Osteoblast (primary cell): ENCODE data around the gene AMPD3. TPM values are rescaled to one million over a fixed set of nuclear protein-coding genes. Genes with fewer than 3 reads are reported as not detected.

Experiments used
- DNase-seq: peaks from one replicate; pipeline ENCODE4 v3.0.0; 2011; ENCODE audit warnings: low spot score, mixed read lengths; ENCODE audit not compliant: insufficient read length; ENCODE audit errors: missing footprints
- H2AFZ ChIP-seq: 2 replicates; pipeline ENCODE4 v1.6.0; 2011; ENCODE audit warnings: mild to moderate bottlenecking, low read length
- H3K27ac ChIP-seq: 2 replicates; pipeline ENCODE4 v1.5.1; 2011; ENCODE audit warnings: mild to moderate bottlenecking, low read depth, low read length, moderate library complexity
- H3K27me3 ChIP-seq: 2 replicates; pipeline ENCODE4 v1.6.0; 2012; ENCODE audit warnings: mild to moderate bottlenecking, control low read depth, inconsistent platforms, low read length, moderate library complexity; ENCODE audit not compliant: insufficient read depth
- H3K36me3 ChIP-seq: 2 replicates; pipeline ENCODE4 v1.5.1; 2011; ENCODE audit warnings: mild to moderate bottlenecking, low read length, control low read depth, moderate library complexity; ENCODE audit not compliant: insufficient read depth
- H3K4me1 ChIP-seq: 2 replicates; pipeline ENCODE4 v1.5.1; 2011; ENCODE audit warnings: mild to moderate bottlenecking, low read length, control low read depth, moderate library complexity; ENCODE audit not compliant: insufficient read depth
- H3K4me2 ChIP-seq: 2 replicates; pipeline ENCODE4 v1.6.0; 2011; ENCODE audit warnings: mild to moderate bottlenecking, low read length; ENCODE audit not compliant: insufficient read depth
- H3K4me3 ChIP-seq: fragments of 200-600 bp; sonication (generic); 3 replicates; pipeline ENCODE4 v1.5.1; 2012; ENCODE audit warnings: mild to moderate bottlenecking, low read length, inconsistent platforms; ENCODE audit not compliant: insufficient read depth
- H3K79me2 ChIP-seq: 2 replicates; pipeline ENCODE4 v1.6.0; 2012; ENCODE audit warnings: mild to moderate bottlenecking, low read length, control low read depth, inconsistent platforms; ENCODE audit not compliant: insufficient read depth
- H3K9me3 ChIP-seq: 2 replicates; pipeline ENCODE4 v1.5.1; 2011; ENCODE audit warnings: low read depth, low read length, control low read depth
- H4K20me1 ChIP-seq: 2 replicates; pipeline ENCODE4 v1.6.0; 2012; ENCODE audit warnings: mild to moderate bottlenecking, low read length, control low read depth; ENCODE audit not compliant: insufficient read depth
- total RNA-seq: library from RNA; depleted of rRNA; stranded (reverse); fragments of >200 nt; gene quantifications from 2 replicates; pipeline ENCODE4 v1.2.3, GENCODE V29; 2012
- TF ChIP-seq, protein P1 (sequence below): IDR thresholded peaks from 2 replicates; pipeline ENCODE4 v1.5.1; 2011; ENCODE audit warnings: mild to moderate bottlenecking, low read depth, low read length, moderate library complexity; ENCODE audit errors: extremely low read depth

Gene AMPD3
- total RNA-seq, 1 donor, result 3.6 TPM

DNA sequence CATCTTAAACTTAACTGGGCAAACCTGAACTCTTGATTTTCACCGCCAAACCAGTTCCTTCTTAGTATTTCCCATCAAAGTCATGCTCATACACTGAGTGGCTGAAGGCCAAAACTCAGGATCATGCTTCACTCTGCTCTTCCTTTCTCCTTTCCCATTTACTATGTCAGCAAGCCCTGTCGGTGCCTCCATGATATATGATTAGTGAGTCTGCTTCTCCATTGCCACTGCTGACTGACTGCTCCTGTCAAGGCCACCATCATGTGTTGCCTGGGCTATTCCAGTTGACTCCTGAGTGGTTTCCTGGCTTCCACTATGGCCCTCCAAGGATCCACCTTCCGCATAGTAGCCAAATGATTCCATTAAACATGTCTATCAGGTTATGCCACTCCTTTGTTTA lies 42.8 kb upstream of the AMPD3 start:
- Histone ChIP-seq H2AFZ (no peak overlapping the region), H3K36me3 (no peaks in the 10 kb centered on the region), H3K4me1 (peaks cover 12% of the 10 kb centered on the region), H3K4me3 (no peak overlapping the region), H3K4me2 (no peak overlapping the region), H3K27me3 (no peaks in the 10 kb centered on the region), H4K20me1 (no peaks in the 10 kb centered on the region), H3K27ac (no peak overlapping the region), H3K79me2 (no peaks in the 10 kb centered on the region), H3K9me3 (no peaks in the 10 kb centered on the region)
- TF ChIP-seq, protein P1, sequence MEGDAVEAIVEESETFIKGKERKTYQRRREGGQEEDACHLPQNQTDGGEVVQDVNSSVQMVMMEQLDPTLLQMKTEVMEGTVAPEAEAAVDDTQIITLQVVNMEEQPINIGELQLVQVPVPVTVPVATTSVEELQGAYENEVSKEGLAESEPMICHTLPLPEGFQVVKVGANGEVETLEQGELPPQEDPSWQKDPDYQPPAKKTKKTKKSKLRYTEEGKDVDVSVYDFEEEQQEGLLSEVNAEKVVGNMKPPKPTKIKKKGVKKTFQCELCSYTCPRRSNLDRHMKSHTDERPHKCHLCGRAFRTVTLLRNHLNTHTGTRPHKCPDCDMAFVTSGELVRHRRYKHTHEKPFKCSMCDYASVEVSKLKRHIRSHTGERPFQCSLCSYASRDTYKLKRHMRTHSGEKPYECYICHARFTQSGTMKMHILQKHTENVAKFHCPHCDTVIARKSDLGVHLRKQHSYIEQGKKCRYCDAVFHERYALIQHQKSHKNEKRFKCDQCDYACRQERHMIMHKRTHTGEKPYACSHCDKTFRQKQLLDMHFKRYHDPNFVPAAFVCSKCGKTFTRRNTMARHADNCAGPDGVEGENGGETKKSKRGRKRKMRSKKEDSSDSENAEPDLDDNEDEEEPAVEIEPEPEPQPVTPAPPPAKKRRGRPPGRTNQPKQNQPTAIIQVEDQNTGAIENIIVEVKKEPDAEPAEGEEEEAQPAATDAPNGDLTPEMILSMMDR, result no peak
- no peak for DNase-seq

DNA sequence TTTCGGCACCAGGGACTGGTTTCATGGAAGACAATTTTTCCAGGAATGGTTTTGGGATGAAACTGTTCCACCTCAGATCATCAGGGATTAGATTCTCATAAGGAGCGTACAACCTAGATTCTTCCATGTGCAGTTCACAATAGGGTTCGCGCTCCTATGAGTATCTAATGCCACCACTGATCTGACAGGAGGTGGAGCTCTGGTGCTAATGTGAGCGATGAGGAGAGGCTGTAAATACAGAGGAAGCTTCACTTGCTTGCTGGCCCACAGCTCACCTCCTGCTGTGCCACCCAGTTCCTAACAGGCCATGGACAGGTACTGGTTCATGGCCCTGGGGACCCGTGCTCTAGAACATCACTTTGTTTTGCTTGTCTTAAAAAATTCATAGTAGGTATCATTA lies 41.8 kb upstream of the AMPD3 start:
- no peak overlapping the region for H3K27ac ChIP-seq
- no peaks in the 10 kb centered on the region for H3K79me2 ChIP-seq
- DNase-seq, result no peak
- no peaks in the 10 kb centered on the region for H3K27me3 ChIP-seq
- no peak overlapping the region for H2AFZ ChIP-seq
- H3K9me3 ChIP-seq, result no peaks in the 10 kb centered on the region
- no peak overlapping the region for H3K4me2 ChIP-seq
- no peak overlapping the region for H3K4me3 ChIP-seq
- TF ChIP-seq, protein P1, result peak; percentile 18
- no peaks in the 10 kb centered on the region for H3K36me3 ChIP-seq
- H3K4me1 ChIP-seq, result peaks cover 11% of the 10 kb centered on the region
- H4K20me1 ChIP-seq, result no peaks in the 10 kb centered on the region

- Histone ChIP-seq H3K9me3 (no peaks in the 10 kb centered on the region), H3K4me3 (no peak overlapping the region), H4K20me1 (no peaks in the 10 kb centered on the region), H3K36me3 (no peaks in the 10 kb centered on the region), H3K4me2 (peak overlapping the region; percentile 17), H2AFZ (peak overlapping the region; percentile 81), H3K4me1 (peaks cover 16% of the 10 kb centered on the region), H3K27ac (peak overlapping the region; percentile 21), H3K79me2 (no peaks in the 10 kb centered on the region), H3K27me3 (no peaks in the 10 kb centered on the region)
- DNase-seq, result peak; percentile 26
- TF ChIP-seq, protein P1, result no peak
These were observed 40.9 kb upstream of the AMPD3 start for GRCh38 chr11:10414181-10414580.

DNA sequence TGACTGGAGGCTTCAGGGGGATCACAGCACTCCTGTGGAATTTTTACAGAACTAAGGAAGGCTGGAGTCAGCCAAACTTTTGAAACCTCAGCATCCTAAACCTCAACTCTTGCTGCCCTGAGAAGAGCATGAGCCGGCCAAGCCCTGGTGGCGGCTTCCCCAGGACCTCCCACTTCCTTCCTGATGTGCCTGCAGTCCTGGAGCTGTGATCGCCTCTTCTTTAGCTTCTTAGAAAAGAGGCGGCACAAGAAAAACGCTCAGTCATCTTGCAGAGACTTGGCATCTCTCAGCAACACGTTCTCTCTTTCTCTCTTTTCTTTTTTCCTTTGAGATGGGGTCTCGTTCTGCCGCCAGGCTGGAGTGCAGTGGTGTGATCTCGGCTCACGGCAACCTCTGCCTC lies 40.4 kb upstream of the AMPD3 start:
- Histone ChIP-seq H3K4me3 (no peak overlapping the region), H3K27ac (peak overlapping the region; percentile 21), H2AFZ (peak overlapping the region; percentile 81)

More for the DNA sequence above, 40.4 kb upstream of the AMPD3 start:
- TF ChIP-seq, protein P1, result no peak
- H3K36me3 ChIP-seq, result no peaks in the 10 kb centered on the region
- no peaks in the 10 kb centered on the region for H4K20me1 ChIP-seq
- no peaks in the 10 kb centered on the region for H3K27me3 ChIP-seq
- H3K79me2 ChIP-seq, result no peaks in the 10 kb centered on the region
- no peaks in the 10 kb centered on the region for H3K9me3 ChIP-seq
- peak overlapping the region; percentile 17 for H3K4me2 ChIP-seq
- peak; percentile 30 for DNase-seq
- peaks cover 18% of the 10 kb centered on the region for H3K4me1 ChIP-seq
